Tibial nerve (tissue), 3 donors: ENCODE measurements around the gene WFDC12.

Source experiments
- POLR2A ChIP-seq, 2 donors: fragments of 450-650 bp; IDR thresholded peaks; one replicate each; pipeline ENCODE4 v1.6.1; 2017; ENCODE audit warnings: antibody characterized with exemption in 2 of 2, mild to moderate bottlenecking in 2 of 2, moderate library complexity in 2 of 2
- TF ChIP-seq, protein P1 (sequence below), 5 experiments: fragments of 200-600 bp in 3 of 5; fragments of 450-650 bp in 2 of 5; sonication (generic) in 3 of 5; IDR thresholded peaks; one replicate each; pipeline ENCODE4 v1.5.1; 2016 to 2019; ENCODE audit warnings: antibody characterized with exemption in 5 of 5, mild to moderate bottlenecking in 3 of 5, moderate library complexity in 2 of 5

DNA sequence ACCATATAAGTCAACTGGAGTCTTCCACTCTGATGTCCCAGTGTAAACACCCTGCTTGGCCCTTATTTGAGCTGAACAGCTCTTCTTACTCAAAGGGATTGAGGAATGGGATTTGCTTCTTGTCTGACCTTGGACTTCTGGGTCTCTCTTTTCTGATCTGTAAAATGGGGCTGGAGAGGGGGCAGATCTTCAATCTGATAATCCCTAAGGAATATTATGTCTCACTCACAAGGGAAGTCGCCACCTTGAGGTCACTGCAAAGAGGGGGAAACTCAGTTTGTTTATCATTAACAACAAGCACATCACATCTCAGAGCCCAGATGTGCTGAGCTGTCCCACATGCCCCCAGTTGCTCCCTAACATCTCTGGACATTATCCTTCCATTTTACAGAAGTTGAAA lies 38.4 kb downstream of the WFDC12 start:
- TF ChIP-seq, protein P1, sequence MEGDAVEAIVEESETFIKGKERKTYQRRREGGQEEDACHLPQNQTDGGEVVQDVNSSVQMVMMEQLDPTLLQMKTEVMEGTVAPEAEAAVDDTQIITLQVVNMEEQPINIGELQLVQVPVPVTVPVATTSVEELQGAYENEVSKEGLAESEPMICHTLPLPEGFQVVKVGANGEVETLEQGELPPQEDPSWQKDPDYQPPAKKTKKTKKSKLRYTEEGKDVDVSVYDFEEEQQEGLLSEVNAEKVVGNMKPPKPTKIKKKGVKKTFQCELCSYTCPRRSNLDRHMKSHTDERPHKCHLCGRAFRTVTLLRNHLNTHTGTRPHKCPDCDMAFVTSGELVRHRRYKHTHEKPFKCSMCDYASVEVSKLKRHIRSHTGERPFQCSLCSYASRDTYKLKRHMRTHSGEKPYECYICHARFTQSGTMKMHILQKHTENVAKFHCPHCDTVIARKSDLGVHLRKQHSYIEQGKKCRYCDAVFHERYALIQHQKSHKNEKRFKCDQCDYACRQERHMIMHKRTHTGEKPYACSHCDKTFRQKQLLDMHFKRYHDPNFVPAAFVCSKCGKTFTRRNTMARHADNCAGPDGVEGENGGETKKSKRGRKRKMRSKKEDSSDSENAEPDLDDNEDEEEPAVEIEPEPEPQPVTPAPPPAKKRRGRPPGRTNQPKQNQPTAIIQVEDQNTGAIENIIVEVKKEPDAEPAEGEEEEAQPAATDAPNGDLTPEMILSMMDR (IDR thresholded peaks at IDR 0.05) = no peak
- TF ChIP-seq POLR2A (IDR thresholded peaks at IDR 0.05) = no peak
